GM19467 (cell line): Measurements from ENCODE around the gene TSPAN18.

Experiments
- ATAC-seq: cut with Tn5 transposase; IDR thresholded peaks from one replicate; pipeline ENCODE4 v1.9.1; 2021; ENCODE audit warnings: mild to moderate bottlenecking, moderate library complexity; ENCODE audit not compliant: unreplicated experiment

The TSPAN18 gene

DNA sequence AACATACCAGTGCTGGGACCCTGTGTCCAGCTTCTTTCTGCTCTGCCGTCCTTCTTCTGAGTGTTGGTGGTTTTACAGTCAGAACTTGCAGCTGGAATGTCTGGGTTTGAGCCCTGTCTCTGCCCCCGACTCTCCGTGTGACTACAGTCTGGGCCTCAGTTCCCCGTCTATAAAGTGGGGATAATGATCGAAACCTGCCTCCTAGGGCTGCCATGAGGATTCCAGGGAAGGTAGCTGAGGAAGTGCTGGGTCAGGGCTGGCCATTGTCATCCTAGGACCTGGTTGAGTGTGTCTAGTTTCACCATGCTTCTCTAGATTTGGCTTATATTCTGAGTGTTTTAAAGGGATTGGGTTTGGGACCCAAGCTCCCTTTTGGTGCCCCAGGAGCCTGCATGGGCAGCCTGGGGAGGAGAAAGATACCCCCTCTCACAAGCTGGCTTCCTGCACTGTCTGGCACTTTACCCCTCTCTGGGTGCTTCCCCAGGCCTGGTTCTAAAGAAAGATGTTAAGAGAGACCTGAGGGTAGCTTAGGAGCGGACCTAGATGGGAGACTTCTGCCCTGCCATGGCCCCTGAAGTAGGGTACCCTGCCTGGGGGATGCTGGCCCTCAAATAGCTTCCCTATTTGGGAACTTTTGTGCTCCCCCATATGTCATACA lies 49.9 kb downstream of the TSPAN18 start:
- ATAC-seq, result no peak

DNA sequence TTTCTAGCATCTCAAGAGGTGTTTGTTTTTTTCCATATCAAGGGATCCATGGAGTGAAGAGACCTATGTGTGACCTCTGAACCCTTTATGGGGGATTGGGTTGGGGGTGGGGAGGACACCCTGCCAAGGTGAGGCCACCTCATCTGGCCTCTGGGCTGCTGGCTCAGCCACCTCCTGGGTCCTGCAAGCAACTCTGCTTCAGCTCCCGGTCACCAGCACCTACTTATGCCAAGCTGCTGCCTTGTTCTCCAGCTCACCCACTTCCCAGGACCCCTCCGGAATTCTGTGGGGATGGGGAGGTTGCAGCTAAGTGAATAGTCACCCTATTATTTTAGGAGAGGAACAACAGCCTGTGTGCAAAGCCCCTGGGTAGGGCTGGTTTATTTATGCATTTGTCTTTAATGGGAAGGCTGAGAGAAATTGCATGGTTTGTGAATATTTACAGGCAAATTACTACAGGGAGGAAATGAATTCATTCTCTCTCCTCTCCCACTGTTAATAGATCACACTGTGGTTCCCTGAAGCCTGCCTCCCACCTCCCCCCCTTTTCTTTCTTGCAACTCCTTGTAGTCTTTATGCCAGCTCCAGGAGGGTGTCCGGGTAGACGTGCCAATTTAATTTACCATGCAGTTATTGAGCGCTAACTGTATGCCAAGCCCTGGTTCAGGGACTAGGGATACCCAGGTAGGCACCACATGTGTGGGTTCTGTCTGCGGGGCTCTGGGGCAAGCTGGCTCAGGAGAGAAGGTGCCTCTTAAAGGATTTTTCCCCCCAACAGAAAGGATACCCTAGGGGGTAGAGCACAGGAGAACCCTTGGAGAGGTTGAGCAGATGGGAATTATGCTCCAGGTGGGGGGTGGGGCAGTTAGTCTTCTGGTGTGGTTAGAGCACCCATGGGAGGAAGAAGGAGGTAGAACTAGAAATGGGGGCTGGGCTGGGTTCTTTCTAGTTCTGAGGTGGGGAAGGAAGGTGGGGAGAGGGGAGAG lies 50.7 kb downstream of the TSPAN18 start:
- no peak for ATAC-seq

DNA sequence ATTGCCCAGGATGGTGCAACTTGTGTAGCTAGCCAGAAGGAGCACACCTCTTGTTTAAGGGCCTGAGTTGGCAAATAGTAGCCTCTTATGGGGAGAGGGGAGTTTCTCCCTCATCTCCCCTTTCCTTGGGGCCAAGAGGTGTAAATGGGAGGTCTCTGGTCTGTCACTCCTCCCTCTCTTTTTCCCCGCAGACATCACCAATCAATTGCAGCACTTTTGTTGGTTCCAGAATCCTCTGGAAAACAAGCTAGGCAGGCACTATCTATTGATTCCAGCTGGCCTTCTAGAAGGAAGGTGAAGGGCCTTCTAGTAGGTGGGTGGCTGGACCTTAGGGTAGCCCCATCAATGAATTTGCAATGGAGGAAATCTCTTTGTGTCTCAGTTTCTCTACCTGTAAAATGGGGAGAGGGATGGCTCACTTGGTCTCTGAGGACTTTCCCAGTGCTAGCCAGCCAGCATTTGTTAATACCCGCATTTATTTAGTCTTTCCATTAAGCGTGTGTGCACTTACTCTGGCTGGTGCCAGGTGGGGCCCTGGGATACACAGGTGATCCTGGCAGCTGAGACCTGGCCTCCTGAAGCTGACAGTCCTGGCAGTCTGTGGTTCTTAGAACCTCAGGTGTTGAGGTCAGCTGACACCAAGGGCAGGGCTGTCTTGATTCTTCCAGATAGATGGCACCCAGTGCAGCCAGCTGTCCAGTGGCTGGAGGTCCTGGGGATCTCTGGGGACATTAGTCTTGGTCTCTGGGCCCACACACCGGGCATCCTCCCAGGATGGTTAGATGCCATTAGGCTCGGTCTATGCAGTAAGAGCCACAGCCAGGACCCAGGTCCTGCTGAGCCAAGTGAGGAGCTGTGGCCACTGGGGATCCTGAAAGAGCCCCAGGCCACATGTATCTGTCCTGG lies 51.7 kb downstream of the TSPAN18 start:
- no peak for ATAC-seq

DNA sequence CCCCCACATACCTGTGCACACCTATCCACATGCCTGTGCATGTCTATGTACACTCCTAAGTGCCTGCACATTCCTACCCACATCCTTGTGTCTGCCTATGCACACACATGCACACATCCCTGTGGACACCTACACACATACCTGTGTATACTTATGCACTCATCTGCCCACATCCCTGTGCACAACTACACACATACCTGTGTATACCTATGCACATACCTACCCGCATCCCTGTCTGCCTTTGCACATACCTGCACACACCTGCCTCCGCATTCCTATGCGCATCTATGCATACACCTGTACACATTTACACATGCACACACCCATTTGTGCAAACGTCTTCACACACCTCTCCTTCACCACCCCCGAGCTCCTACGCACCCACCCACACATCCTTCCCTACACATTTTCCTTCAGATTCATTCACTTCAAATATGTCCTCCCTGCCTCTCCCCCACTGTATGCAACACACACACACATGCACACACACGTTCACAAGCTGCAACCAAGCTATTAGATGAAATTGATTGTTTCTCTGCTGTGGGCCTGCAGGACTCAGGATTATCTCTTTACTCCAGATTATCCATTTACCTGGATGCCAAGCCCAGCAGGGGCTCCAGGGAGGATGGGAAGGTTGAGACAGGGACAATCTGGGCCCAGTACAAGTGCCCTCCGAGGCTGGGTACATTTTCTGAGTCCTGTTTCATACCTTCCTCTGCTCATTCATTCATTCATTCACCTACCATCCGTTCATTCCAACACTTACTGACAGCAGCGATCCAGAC lies 53.2 kb downstream of the TSPAN18 start:
- no peak for ATAC-seq

DNA sequence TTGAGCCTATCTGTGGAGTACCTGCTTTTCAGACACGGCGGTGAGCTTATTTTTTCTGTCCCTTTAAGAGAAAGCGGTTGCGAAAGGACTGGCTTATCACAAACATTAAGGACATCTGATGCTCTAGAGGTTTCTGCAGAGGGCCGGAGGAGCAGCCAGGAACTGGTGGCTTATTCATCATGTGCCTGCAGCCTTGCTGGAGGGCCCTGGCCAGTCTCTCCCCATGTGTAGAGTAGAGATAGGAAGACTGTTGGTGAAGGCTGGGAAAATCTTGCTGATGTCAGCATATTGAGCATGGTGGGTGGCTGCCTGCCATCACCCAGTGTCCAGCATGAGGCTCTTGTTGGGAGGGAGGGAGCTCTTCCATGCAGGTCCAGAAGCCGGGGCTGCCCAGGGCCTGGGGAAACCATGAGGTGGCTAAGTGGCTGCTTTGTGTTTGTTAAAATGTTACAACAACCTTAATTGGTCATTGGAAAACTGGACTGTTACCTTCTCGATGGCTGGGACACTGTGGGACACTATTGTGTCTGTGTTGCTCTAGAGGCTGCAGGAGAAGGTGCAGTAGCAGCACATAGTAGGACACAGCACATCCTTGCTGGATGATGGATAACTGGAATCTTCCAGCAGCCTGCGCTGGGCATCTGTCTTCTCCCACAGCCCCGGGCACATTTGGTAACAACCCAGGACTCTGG lies 54.3 kb downstream of the TSPAN18 start:
- ATAC-seq, result no peak

DNA sequence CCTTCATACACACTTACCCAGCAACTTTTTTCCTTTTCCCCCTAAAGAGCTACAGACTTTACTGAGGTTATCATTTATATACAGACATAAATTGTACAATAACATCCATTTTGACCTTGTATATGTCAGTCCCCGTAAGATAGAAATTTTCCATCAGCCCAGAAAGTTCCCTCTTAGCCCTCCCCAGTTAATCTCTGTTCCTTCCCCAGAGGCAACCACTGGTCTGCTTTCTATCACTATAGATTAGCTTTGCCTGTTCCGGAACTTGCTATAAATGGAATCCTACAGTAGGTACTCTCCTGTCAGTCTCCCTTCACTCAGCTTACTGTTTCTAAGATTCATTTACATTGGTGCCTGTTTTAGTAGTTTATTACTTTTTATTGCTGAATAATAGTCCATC lies 54.9 kb downstream of the TSPAN18 start:
- ATAC-seq, result no peak

DNA sequence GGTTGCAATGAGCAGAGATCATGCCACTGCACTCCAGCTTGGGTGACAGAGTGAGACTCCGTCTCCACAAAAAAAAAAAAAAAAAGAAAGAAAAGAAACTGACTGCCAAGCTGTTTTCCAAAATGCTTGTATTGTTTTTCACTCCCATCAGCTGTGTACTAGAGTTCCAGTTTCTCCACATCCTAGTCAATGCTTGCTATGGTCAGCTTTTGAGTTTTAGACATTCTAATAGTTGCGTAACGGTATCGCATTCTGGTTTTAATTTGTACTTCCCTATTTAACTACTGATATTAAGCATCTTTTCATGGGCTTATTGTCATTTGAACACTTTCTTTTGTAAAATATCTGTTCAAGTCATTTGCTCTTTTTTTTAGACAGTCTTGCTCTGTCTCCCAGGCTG lies 55.7 kb downstream of the TSPAN18 start:
- no peak for ATAC-seq

DNA sequence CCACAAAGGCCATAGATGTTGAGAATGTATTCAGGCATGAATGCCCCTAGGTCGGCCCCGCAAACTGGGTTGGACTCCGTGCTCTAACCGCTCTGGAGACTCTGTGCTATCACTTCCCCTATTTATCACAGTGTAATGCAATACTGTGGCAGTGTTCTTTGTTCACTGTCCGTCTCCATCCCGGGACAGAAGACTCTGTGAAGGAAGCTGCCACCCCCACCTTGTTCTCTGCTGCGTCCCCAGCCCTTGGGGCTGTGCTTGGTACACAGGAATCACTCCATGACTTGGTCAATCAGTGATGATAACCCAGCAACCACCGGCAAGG lies 57.6 kb downstream of the TSPAN18 start:
- ATAC-seq, result no peak

DNA sequence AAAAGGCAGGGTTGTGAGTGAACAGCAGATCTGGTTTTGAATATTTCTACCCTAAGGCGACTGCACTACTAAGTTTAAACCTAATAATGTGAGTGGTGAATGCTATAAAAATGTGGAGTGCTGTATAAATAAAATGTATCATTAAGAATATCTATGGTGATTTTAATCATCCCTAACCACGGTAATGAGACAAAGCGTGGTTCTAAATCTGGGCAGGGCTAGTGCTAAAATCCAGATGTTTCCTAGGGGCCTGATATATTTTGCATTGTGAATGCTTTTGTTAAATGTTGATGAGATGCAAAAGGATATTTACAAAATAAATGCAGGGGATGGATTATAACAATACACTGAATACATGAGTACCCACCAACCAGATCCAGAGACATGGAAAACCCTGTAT lies 58.1 kb downstream of the TSPAN18 start:
- ATAC-seq, result no peak

DNA sequence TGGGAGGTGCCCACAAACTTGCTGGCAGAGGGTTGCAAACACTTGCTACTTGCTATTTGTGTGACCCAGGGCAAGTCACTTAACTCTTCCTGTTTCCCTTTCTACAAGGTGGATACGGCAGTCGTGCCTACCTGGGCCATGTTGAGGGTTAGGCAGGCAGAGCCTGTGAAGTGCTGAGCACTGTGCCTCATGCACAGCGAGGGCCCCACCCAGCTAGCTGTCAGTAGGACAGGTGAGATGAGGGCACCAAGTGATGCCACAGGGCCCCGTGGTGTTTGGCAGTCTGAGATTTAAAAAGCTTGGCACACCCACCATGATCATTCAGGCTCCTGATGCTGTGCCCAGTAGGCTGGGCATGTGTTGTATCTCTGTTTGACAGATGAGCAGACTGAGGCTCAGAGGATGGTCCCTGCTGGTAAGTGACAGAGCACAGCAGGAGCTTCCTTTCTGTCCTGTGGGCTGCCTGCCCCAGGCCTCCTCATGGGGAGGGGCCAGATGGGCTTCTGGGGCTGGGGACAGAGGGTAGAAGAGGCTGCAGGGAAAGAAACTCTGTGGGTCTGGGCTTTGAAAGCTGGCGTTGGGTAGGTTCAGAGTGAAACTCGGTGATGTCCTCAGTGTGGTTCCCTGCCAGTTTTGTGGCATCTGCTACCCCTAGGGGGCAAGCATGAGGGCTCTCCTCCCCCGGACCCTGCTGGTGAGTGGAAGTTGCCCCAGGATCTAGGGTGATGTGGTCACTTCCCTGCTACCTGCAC lies 59.3 kb downstream of the TSPAN18 start:
- ATAC-seq, result no peak

DNA sequence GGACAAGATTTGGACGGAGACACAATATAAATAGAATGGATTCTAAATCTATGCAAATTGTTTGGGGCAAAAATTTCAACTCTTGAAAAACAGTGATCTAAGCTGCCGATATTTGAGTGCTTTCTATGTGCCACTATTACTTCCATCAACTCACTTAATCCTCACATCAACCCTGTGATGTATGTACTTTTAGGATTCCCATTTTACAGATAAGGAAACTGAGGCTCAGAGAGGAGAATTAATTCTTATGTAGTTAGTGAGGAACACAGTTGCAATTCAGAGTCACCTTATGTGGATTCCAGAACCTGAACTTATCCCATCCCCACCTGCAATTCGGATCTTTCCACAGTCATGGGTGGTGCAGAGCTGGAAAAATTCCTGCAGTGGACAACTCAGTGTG lies 60.3 kb downstream of the TSPAN18 start:
- ATAC-seq, result no peak

DNA sequence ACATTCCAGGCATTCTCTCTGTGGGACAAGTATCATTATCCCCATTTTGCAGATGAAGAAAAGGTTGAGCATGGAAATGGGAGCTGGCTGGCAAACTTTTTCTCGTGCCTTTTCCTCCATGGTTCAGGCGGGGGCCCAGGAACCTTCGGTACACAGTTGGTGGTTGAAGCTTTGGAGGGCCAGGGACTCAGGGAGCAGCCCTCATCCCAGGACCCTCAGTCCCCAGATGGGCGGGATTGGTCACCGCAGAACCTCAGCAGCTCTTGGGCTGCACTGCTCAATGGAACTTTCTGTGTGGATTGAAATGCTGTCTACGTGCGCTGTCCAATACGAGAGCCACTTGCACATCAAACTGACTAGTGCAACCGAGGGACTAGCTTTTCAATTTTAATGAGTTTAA lies 61.2 kb downstream of the TSPAN18 start:
- ATAC-seq, result no peak

DNA sequence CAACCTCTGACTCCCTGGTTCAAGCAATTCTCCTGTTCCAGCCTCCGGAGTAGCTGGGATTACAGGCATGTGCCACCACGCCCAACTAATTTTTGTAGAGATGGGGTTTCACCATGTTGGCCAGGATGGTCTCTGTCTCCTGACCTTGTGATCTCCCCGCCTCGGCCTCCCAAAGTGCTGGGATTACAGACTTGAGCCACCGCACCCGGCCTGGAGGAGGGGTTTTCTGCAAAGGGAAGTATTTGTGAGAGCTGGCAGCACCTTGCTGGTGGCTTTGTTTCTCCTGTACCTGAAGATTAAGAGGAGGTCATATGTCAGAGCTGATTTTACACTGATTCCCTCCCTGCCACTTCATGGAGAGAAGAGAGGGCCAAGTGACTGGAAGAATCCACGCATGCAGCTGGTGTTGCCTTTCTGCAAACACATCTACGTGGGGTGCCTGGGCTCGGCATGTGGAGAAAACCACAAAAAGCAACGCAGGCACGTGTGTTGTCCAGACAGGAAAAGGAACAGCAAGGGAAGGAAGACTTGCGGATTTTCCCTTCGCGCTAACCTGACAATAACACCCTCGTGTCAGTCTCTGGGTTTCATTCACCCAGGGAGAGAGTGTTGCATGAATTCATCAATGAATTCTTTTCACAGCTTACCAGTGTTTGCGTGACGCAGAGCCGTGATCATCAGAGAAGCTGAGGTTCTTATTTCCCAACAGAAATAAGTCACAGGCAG lies 61.9 kb downstream of the TSPAN18 start:
- no peak for ATAC-seq

DNA sequence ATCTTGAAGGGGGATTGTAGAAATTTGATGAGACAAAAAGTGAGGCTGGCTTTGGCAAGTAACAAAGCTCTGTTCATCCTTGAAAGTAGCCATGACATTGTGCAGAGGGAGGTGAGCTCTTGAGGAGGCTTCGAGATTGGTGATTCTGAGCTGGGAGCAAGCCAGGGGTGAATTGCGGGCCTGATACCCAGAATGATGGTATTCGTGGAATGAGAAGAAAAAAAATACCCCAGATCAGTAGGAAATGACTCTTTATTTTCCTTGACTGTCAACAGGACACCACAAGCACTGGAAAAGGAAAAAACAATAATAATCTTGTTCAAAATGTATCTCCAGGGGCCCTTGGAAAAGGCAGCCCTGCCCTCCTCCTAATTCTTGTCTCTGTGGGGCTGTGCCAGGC lies 62.7 kb downstream of the TSPAN18 start:
- no peak for ATAC-seq

DNA sequence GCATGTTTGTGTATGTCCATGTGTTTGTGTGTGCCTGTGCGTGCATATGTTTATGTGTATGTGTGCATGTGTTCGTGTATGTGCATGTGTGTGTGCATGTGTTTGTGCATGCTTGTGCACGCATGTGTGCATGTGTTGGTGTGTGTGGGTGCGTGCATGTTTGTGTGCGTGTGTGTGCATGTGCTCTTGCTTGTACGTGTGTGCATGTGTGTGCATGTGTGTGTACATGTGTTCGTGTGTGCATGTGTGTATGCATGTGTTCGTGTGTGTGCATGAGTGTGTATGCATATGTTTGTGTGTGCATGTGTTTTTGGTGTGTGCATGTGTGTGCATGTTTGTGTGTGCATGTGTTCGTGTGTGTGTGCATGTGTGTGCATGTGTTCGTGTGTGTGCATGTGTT lies 63.4 kb downstream of the TSPAN18 start:
- ATAC-seq, result no peak

DNA sequence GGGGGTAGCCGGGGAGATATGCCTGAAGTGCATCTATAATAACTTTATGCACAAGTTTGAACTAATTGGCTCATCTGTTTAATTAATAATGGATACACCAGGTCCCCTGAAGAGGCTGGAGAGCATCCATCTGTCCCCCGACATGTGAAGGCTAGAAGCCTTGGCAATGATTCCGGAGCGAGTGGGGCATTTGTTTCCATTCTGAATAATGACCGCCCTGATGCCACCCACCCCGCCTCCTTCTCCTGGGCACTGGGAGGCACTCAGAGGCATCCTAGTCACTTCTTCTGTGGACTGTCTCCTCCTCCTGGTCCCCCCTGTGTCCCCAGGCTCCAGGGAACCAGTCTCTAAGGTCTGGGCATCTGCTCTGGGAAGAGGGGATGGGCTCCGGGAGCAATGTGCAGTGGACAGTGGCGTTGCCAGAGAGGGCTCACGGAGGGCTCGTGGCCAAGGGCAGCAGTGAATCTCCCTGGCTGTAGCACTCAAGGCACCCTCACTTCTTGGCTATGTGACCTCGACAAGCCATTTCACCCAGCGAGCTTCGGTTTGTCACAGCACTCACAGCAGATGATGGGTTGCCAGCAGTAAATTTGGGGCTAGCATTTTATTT lies 64.7 kb downstream of the TSPAN18 start:
- no peak for ATAC-seq

DNA sequence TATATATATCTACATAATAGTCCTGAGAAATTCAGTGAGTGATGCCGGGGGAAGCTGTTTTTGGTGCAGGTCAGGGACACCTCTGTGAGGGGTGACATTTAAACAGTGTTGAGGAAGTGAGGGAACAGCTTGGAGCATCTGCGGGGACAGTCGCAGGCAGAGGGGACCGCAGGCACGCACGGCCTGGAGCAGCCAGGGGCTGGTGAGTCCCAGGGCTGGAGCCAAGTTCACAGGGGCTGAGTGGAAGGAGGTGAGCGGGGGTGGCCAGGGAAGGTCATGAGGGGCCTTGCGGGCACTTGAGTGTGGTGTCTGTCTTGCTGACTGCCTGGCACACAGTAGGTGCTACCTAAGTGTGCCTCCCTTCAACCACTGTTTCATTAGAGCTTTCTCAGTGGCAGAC lies 65.4 kb downstream of the TSPAN18 start:
- ATAC-seq, result no peak

DNA sequence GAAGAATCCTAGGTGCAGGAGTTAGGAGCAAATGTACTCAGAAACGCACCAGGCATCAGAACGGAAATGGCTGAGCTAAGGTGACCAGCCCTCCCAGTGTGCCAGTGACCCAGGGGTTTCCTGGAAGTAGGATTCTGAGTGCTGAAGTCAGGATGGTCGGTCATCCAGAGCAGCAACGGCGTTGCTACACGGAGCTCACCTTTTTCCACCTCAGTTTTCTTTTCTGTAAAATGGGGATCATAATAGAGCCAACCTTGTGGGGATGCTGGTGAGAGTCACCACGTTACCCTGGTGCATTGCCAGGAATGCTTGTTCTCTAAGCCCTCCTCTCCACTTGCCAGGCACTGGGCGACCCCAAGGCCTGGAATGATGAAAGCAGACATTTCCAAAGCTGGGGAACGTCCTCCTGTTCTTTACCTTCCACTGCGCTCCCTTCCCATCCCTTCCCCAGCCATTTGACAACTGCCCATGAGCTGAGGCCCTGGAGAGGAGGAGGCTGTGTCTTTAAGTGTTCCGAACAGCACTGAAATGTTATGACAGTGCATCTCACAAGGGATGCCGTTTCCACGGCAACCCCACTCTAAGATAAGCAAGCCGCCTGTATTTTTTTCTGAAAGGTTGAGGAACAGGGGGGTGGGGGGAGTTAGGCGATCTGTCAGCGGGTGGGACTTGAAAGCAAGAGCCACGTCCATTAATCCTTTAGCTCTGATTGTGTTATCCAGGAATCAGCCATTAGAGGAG lies 66.8 kb downstream of the TSPAN18 start:
- no peak for ATAC-seq
